Measurements from ENCODE around the gene FAM174C.
A peak's percentile ranks its signal among the peaks of the same experiment; 100 is the strongest.

The FAM174C gene

DNA sequence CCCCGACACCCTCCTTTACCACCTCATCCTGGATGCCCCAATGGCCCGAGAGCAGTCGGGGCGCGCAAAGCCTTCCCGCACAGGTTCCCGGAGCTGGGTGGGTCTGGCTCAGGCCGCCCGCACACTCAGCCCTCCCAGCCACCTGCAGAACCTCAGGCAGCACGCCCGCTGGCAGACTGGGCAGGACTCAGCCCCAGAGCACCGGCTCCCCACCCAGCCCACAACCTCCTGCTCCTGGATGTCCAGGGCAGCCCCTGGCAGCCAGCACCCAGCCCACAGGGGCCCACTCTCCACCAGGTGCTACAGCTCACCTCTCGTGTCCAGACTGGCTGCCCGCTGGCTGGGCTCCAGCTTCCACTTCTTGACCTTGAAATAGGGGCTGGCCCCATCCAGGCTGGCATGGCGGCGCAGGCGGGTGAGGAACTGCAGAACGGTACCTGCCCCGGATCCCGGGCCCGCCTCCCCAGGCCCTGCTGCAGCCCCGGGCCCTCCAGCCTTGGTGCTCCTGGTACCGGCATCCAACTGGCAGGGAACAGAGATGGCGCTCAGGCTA is 42.1 kb upstream of the FAM174C start:
- DNase-seq (ENCODE audit: low read depth), result no peak
- TF ChIP-seq, protein P1, sequence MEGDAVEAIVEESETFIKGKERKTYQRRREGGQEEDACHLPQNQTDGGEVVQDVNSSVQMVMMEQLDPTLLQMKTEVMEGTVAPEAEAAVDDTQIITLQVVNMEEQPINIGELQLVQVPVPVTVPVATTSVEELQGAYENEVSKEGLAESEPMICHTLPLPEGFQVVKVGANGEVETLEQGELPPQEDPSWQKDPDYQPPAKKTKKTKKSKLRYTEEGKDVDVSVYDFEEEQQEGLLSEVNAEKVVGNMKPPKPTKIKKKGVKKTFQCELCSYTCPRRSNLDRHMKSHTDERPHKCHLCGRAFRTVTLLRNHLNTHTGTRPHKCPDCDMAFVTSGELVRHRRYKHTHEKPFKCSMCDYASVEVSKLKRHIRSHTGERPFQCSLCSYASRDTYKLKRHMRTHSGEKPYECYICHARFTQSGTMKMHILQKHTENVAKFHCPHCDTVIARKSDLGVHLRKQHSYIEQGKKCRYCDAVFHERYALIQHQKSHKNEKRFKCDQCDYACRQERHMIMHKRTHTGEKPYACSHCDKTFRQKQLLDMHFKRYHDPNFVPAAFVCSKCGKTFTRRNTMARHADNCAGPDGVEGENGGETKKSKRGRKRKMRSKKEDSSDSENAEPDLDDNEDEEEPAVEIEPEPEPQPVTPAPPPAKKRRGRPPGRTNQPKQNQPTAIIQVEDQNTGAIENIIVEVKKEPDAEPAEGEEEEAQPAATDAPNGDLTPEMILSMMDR (IDR thresholded peaks at IDR 0.05; ENCODE audit: control insufficient read depth, insufficient read depth, low read depth, low read length, missing control alignments), result no peak
- H3K4me3 ChIP-seq (ENCODE audit: control insufficient read depth, low read depth, low read length), result no peak overlapping the region

DNA sequence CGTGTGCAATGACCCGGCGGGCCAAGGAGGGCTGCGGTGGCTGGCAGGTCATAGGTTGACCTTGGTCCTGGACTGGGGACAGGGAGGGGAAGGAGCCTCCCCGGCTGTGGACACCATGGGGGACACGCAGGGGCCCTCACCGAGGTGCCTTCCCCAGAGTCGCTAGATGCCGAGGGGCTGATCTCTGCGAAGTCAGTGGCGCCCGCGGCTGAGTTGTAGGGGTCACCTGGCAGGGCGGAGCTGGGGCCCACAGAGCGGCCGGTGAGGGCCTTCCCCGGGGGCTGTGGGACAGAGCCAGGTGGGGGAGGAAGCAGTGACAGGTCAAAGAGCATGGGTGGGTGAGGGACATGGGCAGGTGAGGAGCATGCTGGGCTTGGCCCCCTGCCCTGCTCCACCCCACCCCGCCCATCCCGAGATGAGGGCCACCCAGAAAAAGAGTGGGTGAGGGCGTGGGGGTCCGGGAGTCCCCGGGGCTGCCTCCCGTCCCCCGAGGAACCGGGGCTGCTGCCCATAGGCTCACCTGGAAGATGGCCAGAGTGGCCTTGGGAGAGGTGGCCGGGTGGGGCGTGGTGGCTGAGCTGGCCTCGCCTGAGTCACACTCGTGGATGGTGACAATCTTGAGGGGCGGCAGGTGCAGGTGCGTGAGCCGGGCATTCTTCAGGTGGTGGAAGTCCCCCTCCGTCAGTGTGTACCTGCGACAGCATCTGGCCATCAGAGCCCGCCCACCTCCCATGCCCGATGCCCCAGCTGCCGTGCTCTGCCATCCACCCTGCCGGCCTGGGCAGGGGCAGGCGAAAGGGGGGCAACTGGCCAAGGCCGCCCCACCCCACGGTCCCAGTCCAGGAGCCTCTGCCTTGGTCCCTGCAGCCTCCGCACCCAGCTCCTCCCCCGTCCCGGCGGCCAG is 41.0 kb upstream of the FAM174C start:
- TF ChIP-seq, protein P1 (IDR thresholded peaks at IDR 0.05; ENCODE audit: control insufficient read depth, insufficient read depth, low read depth, low read length, missing control alignments), result no peak

DNA sequence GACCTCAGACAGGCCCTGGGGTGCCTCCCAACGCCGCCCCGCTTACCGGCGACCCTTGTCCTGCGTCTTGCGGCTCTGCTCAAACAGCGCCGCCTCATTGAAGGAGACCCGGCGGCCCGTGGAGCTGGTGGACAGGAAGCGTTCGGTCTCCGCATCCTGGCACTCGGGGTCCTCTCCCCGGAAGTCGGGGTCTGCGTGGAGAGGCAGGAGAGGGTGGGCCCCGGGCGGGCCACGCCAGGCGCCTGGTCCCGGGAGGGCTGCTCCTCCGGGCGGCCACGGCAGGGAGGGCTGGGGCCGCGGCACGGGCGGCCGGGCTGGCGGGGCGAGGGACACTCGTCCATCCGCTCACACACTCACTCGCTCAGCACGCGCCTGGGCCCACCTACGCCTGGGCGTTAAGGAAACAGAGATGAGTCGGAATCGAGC is 40.4 kb upstream of the FAM174C start:
- DNase-seq (ENCODE audit: low read depth), result no peak
- H3K4me3 ChIP-seq (ENCODE audit: control insufficient read depth, low read depth, low read length), result no peak overlapping the region
- TF ChIP-seq, protein P1 (IDR thresholded peaks at IDR 0.05; ENCODE audit: control insufficient read depth, insufficient read depth, low read depth, low read length, missing control alignments), result no peak

More for the DNA sequence above, 41.0 kb upstream of the FAM174C start:
- H3K4me3 ChIP-seq (ENCODE audit: control insufficient read depth, low read depth, low read length), result no peak overlapping the region
- no peak for DNase-seq (ENCODE audit: low read depth)

DNA sequence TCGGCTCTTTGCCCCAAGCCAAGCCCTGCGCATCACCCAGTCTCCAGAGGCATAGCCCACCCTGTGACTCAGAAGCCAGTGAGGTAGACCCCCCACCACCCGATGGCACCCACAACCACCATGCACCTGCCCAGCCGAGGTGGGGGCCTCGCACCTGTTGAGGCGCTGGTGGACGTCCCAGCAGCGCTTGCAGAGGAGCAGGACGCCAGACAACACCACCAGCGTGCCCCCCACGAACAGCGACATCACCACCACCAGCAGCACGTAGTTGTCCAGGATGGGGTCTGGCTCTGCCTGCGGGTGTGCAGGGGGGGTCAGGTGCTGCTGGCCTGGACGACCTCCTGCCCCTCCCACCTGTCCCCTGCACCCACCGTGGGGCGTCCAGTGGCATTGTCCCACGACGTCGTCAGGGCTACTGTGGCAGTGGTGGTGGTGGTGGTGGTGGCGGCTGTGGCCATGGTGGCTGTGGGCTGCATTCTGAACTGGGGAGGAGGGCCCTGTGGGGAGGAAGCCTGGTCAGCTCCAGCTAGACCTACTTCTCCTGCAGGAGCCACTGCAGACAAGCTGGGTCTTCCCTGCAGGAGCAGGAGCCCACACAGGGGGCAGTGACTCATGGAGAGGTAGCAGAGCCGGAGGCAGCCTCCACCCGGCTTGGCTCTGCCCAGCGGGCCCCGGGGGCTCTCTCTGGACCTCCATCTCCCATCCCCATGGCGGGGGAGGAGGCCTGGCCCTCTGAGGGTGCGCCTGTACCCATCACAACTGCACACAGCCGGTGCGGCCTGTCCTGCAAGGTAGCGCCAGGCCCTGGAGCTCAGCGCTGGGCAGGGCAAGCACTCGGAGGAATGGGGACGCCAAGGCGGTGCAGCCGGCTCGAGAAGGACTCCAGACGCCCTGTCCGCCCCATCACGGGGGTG is 39.4 kb upstream of the FAM174C start:
- DNase-seq (ENCODE audit: low read depth), result no peak
- TF ChIP-seq, protein P1 (IDR thresholded peaks at IDR 0.05; ENCODE audit: control insufficient read depth, insufficient read depth, low read depth, low read length, missing control alignments), result no peak
- H3K4me3 ChIP-seq (ENCODE audit: control insufficient read depth, low read depth, low read length), result peak overlapping the region; percentile 46

DNA sequence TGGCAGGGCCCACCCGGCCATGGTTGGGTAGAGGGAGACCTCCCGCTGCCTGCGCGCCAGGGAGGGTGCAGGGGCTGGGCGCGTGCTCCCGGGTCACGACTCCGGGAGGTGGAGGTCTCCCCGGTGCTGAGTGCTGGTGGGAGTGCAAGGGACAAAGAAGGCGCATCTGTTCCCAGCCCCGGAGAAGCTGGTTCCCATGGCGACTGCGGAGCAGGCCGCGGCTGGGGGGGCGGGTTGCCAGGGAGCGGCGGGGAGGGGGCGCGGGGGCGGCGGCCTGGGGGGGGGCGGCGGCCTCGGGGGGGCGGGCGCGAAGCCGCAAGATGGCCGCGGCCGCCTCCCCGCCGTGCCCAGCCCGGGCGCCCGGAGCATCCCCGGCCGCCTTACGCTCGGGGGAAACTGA is 38.8 kb upstream of the FAM174C start:
- TF ChIP-seq, protein P1 (IDR thresholded peaks at IDR 0.05; ENCODE audit: control insufficient read depth, insufficient read depth, low read depth, low read length, missing control alignments), result no peak
- peak overlapping the region; percentile 88 for H3K4me3 ChIP-seq (ENCODE audit: control insufficient read depth, low read depth, low read length)
- no peak for DNase-seq (ENCODE audit: low read depth)

DNA sequence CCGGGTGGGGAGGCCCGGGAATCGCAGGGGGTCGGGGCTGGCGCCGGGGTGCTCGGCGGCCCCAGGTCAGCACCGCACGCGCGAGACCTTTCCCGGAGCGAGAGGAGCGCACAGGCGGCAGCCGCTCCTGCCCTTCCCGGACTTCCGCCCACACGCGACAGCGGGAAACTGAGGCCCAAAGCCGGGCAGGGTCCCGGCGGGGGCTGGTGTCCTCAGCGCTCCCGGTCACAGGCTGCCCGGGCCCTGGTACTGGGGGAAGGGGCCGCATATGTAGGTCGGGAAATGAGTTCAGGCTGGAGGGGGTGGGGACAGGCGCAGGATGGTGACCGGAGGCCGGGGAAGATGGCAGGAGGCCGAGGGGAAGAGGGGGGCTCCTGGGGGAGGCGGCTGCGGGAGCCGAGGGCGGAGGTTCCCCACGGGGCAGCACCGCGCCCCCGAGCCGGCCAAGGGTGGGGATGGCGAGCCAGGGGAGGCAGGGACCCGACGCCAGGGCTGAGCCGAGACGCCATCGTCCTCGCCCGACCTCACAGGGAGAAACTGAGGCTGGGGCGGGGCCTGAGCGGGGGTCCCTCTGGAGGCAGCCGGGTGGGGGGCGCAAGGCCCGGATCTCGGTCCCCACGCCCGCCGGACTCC is 38.2 kb upstream of the FAM174C start:
- TF ChIP-seq, protein P1 (IDR thresholded peaks at IDR 0.05; ENCODE audit: control insufficient read depth, insufficient read depth, low read depth, low read length, missing control alignments), result no peak
- H3K4me3 ChIP-seq (ENCODE audit: control insufficient read depth, low read depth, low read length), result peak overlapping the region; percentile 88
- no peak for DNase-seq (ENCODE audit: low read depth)
